Upper lobe of right lung (tissue), 1 donor: ENCODE measurements around the gene DIP2A. TPM values are rescaled to one million over a fixed set of nuclear protein-coding genes. Genes with fewer than 3 reads are reported as not detected.

Source experiments
- ATAC-seq: fragments of 200-7000 bp; cut with Tn5 transposase; one replicate; pipeline ENCODE4 v1.9.1; 2020; ENCODE audit warnings: mild to moderate bottlenecking, moderate library complexity
- DNase-seq: peaks from one replicate; pipeline ENCODE4 v3.0.0-alpha.2; 2020
- H3K27ac ChIP-seq: fragments of 200-600 bp; one replicate; pipeline ENCODE4 v1.8.0; 2022
- H3K27me3 ChIP-seq: fragments of 200-600 bp; one replicate; pipeline ENCODE4 v1.8.0; 2022; ENCODE audit warnings: mild to moderate bottlenecking
- H3K36me3 ChIP-seq: fragments of 200-600 bp; one replicate; pipeline ENCODE4 v1.8.0; 2022
- H3K4me1 ChIP-seq: fragments of 200-600 bp; one replicate; pipeline ENCODE4 v1.8.0; 2022
- H3K4me3 ChIP-seq: fragments of 200-600 bp; one replicate; pipeline ENCODE4 v1.8.0; 2022; ENCODE audit warnings: mild to moderate bottlenecking
- H3K9me3 ChIP-seq: fragments of 200-600 bp; one replicate; pipeline ENCODE4 v1.8.0; 2022
- intact Hi-C: fragments of 100-400 bp; cut with DNase I; formaldehyde crosslinking; loops from one replicate; pipeline ENCODE4 v1.11.0; 2022
- total RNA-seq: library from RNA; stranded (reverse); fragmentation: NEBNext Ultra II Directional; extraction: Animal tissue kit (Norgen Biotek cat#: 25700); gene quantifications from one replicate; pipeline ENCODE4 v1.2.1, GENCODE V29; 2021
- TF ChIP-seq, protein P1 (sequence below): fragments of 200-600 bp; IDR thresholded peaks from one replicate; pipeline ENCODE4 v1.8.0; 2022; ENCODE audit warnings: antibody characterized with exemption
- donor health status: DM: no; HTN: yes; CAD: no; lungs with severe emphysema.

The DIP2A gene
- total RNA-seq, 1 donor from 2014 or later: 35.6 TPM

DNA sequence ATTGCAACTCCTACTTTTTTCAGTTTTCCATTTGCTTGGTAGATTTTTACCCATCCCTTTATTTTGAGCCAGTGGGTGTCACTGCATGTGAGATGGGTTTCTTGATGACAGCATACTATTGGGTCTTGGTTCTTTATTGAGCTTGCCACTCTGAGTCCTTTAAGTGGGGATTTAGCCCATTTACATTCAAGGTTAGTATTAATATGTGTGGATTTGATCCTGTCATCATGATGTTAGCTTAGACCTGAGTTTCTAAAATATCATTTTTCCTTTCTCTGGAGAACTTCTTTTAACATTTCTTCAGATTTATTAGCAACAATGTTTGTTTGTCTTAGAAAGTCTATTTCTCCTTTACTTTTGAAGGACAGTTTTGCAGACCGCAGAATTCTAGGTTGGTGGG lies 158.0 kb downstream of the DIP2A start:
- no peaks in the 10 kb centered on the region for H3K27me3 ChIP-seq

DNA sequence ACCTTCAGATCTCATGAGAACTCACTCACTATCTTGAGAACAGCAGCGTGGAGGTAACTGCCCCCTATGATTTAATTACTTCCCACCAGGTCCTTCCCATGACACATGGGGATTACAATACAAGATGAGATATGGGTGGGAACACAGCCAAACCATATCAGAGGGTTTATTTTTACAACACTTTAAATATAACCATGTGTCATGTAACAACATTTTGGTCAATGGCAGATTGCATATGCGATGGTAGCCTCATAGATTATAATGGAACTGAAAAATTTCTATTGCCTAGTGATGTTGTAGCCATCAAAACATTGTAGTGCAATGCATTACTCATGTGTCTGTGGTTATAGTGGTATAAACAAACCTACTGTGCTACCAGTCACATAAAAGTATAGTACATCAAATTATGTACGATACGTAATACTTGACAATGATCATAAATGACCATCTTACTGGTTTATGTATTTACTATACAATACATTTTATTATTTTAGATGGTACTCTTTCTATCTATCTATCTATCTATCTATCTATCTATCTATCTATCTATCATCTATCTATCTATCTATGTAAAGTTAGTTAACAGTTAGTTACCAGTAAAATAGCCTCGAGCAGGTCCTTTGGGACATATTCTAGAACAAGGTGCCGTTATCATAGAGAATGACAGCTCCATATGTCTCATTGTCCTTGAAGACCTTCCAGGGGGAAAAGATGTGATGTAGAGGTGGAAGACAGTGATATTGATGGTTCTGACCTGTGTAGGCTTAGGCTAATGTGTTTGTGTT lies 158.8 kb downstream of the DIP2A start:
- intact Hi-C loops: no loop called here
- no peaks in the 10 kb centered on the region for H3K9me3 ChIP-seq
- no peaks in the 10 kb centered on the region for H3K4me1 ChIP-seq
- H3K36me3 ChIP-seq: no peaks in the 10 kb centered on the region
- DNase-seq (no peak), ATAC-seq (no peak)
- TF ChIP-seq, protein P1, sequence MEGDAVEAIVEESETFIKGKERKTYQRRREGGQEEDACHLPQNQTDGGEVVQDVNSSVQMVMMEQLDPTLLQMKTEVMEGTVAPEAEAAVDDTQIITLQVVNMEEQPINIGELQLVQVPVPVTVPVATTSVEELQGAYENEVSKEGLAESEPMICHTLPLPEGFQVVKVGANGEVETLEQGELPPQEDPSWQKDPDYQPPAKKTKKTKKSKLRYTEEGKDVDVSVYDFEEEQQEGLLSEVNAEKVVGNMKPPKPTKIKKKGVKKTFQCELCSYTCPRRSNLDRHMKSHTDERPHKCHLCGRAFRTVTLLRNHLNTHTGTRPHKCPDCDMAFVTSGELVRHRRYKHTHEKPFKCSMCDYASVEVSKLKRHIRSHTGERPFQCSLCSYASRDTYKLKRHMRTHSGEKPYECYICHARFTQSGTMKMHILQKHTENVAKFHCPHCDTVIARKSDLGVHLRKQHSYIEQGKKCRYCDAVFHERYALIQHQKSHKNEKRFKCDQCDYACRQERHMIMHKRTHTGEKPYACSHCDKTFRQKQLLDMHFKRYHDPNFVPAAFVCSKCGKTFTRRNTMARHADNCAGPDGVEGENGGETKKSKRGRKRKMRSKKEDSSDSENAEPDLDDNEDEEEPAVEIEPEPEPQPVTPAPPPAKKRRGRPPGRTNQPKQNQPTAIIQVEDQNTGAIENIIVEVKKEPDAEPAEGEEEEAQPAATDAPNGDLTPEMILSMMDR: no peak
- no peak overlapping the region for H3K4me3 ChIP-seq
- no peaks in the 10 kb centered on the region for H3K27me3 ChIP-seq
- H3K27ac ChIP-seq: no peak overlapping the region

More for the DNA sequence above, 158.0 kb downstream of the DIP2A start:
- no peaks in the 10 kb centered on the region for H3K9me3 ChIP-seq
- ATAC-seq (no peak), DNase-seq (no peak)
- TF ChIP-seq, protein P1: no peak
- no peak overlapping the region for H3K4me3 ChIP-seq
- intact Hi-C loops: no loop called here
- no peak overlapping the region for H3K27ac ChIP-seq
- no peaks in the 10 kb centered on the region for H3K36me3 ChIP-seq
- H3K4me1 ChIP-seq: no peaks in the 10 kb centered on the region

DNA sequence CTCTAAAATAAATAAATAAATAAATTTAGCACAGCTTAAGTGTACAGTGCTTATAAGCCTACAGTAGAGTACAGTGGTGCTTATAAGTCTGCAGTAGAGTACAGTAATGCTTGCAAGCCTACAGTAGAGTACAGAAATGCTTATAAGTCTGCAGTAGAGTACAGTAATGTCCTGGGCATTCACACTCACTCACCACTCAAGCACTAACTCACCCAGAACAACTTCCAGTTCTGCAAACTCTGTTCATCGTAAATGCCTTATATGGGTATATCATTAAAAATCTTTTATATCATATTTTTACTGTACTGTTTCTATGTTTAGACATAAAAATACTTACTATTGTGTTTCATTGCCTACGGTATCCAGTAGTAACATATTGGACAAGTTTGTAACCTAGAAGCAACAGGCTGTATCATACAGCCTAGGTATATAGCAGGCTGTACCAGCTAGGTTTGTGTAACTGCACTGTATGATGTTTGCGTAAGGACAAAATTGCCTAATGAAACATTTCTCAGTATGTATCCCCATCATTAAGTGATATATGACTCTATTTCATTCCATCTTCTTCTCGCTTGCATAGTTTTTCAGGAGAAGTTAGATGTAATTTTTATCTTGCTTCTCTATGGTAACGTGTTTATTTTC lies 160.2 kb downstream of the DIP2A start:
- Histone ChIP-seq H3K4me1 (no peaks in the 10 kb centered on the region), H3K9me3 (no peaks in the 10 kb centered on the region), H3K27ac (no peak overlapping the region), H3K4me3 (no peak overlapping the region), H3K27me3 (no peaks in the 10 kb centered on the region), H3K36me3 (no peaks in the 10 kb centered on the region)
- TF ChIP-seq, protein P1: no peak
- DNase-seq (no peak), ATAC-seq (peak; percentile 32)
- intact Hi-C loops: no loop called here

Other genes starting within 250 kb of the DIP2A start
- 108 TPM for gene LSS, start 230.1 kb upstream of the DIP2A start, total RNA-seq
- gene MCM3AP, start 173.3 kb upstream of the DIP2A start, total RNA-seq: 92.2 TPM
- 14.0 TPM for gene YBEY, start 172.5 kb upstream of the DIP2A start, total RNA-seq
- gene C21orf58, start 135.0 kb upstream of the DIP2A start, total RNA-seq: 2.3 TPM
- 29.3 TPM for gene PCNT, start 134.7 kb upstream of the DIP2A start, total RNA-seq
- 4.5 TPM for gene S100B, start 146.2 kb downstream of the DIP2A start, total RNA-seq
- gene PRMT2, start 176.8 kb downstream of the DIP2A start, total RNA-seq: 114 TPM